Pancreas (tissue), 10 donors: ENCODE data around the gene TSSK3. TPM values are rescaled to one million over a fixed set of nuclear protein-coding genes. Genes with fewer than 3 reads are reported as not detected.

Experiments
- ATAC-seq, 4 donors: fragments of 200-7000 bp; cut with Tn5 transposase; one replicate each; pipeline versions ENCODE4 v1.8.0 to v1.9.1; 2020; ENCODE audit warnings: mild to moderate bottlenecking in 4 of 4, moderate library complexity in 4 of 4
- DNase-seq, 6 donors: peaks; one replicate each; pipeline ENCODE4 v3.0.0-alpha.2; 2020
- FAIRE-seq: peaks from 2 replicates; lab custom pipeline; 2012; peaks lifted over from hg19 to GRCh38; lab: Jason Lieb, UNC
- H3K27ac ChIP-seq, 4 donors: fragments of 200-600 bp; sonication (generic); 1 replicate in 3 of 4; 2 replicates in 1 of 4; pipeline versions ENCODE4 v1.5.0 to v1.8.0; 2020
- H3K27me3 ChIP-seq, 4 donors: fragments of 200-600 bp; one replicate each; pipeline ENCODE4 v1.8.0; 2021
- H3K36me3 ChIP-seq, 3 donors: fragments of 200-600 bp; sonication (generic) in 1 of 3; one replicate each; pipeline versions ENCODE4 v1.5.0 to v1.8.0; 2020 to 2021
- H3K4me1 ChIP-seq, 3 donors: fragments of 200-600 bp; one replicate each; pipeline ENCODE4 v1.8.0; 2021
- H3K4me3 ChIP-seq, 4 donors: fragments of 200-600 bp; sonication (generic) in 2 of 4; one replicate each; pipeline versions ENCODE4 v1.5.0 to v1.8.0; 2020 to 2021
- H3K9me3 ChIP-seq, 4 donors: fragments of 200-600 bp; one replicate each; pipeline ENCODE4 v1.8.0; 2021
- CTCF ChIP-seq, 4 donors: fragments of 200-600 bp; sonication (generic) in 3 of 4; IDR thresholded peaks; one replicate each; pipeline versions ENCODE4 v1.5.0 to v1.8.0; 2021; ENCODE audit warnings: antibody characterized with exemption in 4 of 4
- WGBS, 2 donors: extraction: QIAGEN DNeasy Blood & Tissue Kit; methylation state at CpG; one replicate each; pipeline ENCODE4 v1.1.7; 2013; 5-methylcytosine and 5-hydroxymethylcytosine counted together
- intact Hi-C, 3 donors: fragments of 100-400 bp; cut with DNase I; formaldehyde crosslinking; loops; one replicate each; pipeline versions ENCODE4 v1.11.1 to v1.14.2; 2022
- polyA plus RNA-seq, 2 donors: library from polyadenylated mRNA; stranded (reverse); fragments of 200-250 nt; gene quantifications; one replicate each; pipeline ENCODE4 v1.2.3, GENCODE V29; 2013
- total RNA-seq, 6 donors: library from RNA; stranded (reverse); fragmentation: NEBNext Ultra II Directional in 4 of 6; extraction: Animal tissue kit (Norgen Biotek cat#: 25700) in 4 of 6; gene quantifications; one replicate each; pipeline versions ENCODE4 v1.2.1 to v1.2.4, GENCODE V29; 2021 to 2023
- donor health status: healthy with polysubstance abuse.
- donor health status: DM: no; HTN: no; CAD: no; lungs with moderate emphysema.
- donor health status: DM: no; HTN: no; CAD: no.
- donor health status: control.
- donor health status: control.
- donor health status: Bipolar disorder and iron deficiency.
- donor health status: DM: yes; HTN: yes; CAD: no.
- donor health status: DM: no; HTN: no; CAD: no.
- donor health status: DM: no; HTN: no; CAD: no.
- donor health status: DM: yes; HTN: yes; CAD: no.

Gene TSSK3
- total and polyA plus RNA-seq, 8 donors, result 0.35 to 2.5 (median 1.3) TPM

- H3K36me3 ChIP-seq, result no peaks in the 10 kb centered on the region
- H3K4me3 ChIP-seq, result no peak overlapping the region
- no peak for ATAC-seq
- no peaks in the 10 kb centered on the region for H3K27me3 ChIP-seq
- TF ChIP-seq CTCF (IDR thresholded peaks at IDR 0.05), result no peak
- H3K9me3 ChIP-seq, result no peaks in the 10 kb centered on the region
- H3K27ac ChIP-seq, result no peak overlapping the region
- no peak for FAIRE-seq
- intact Hi-C loops, result no loop called here
- DNase-seq, result no peak
- H3K4me1 ChIP-seq, result no peaks in the 10 kb centered on the region
Observed at GRCh38 chr1:32411261-32411660, 48.9 kb downstream of the TSSK3 start.

GRCh38 chr1:32413507-32414185 is 51.3 kb downstream of the TSSK3 start:
- no peak for FAIRE-seq
- H3K27ac ChIP-seq, result no peak overlapping the region
- peak; percentile 28 to 73 (median 49) for TF ChIP-seq CTCF (IDR thresholded peaks at IDR 0.05)
- WGBS, 2 donors, result 47 to 57% methylated on average over 10 of the region's 10 CpGs
- no peaks in the 10 kb centered on the region for H3K9me3 ChIP-seq
- H3K36me3 ChIP-seq, result no peaks in the 10 kb centered on the region
- no peak overlapping the region for H3K4me3 ChIP-seq
- peak in 2 of 6 donors; percentile 39 to 46 for DNase-seq
- H3K27me3 ChIP-seq, result no peaks in the 10 kb centered on the region
- ATAC-seq, result peak in 3 of 4 donors; percentile 76 to 86 (median 86)
- H3K4me1 ChIP-seq, result no peaks in the 10 kb centered on the region
- intact Hi-C loops, result no loop called here

Other genes starting within 250 kb of the TSSK3 start
- 10 to 100 TPM; 13.8 to 29.3 (median 20.3) TPM for gene TXLNA, start 182.9 kb upstream of the TSSK3 start, total RNA-seq
- gene TXLNA, start 182.9 kb upstream of the TSSK3 start, polyA plus RNA-seq, result 10 to 100 TPM; 13.6 to 14.4 TPM
- gene CCDC28B, start 161.9 kb upstream of the TSSK3 start, total RNA-seq, result 1 to 10 TPM; 1.6 to 4.7 (median 3.0) TPM
- 1 to 10 TPM; 8.4 to 8.5 TPM for gene CCDC28B, start 161.9 kb upstream of the TSSK3 start, polyA plus RNA-seq
- 1 to 10 TPM; 1.1 to 1.7 (median 1.2) TPM for gene IQCC, start 156.9 kb upstream of the TSSK3 start, total RNA-seq
- gene IQCC, start 156.9 kb upstream of the TSSK3 start, polyA plus RNA-seq, result 1 to 10 TPM; 4.1 to 5.5 TPM
- not detected for gene DCDC2B, start 153.4 kb upstream of the TSSK3 start, total RNA-seq
- under 1 TPM; 0.05 to 0.11 TPM for gene DCDC2B, start 153.4 kb upstream of the TSSK3 start, polyA plus RNA-seq
- gene TMEM234, start 140.2 kb upstream of the TSSK3 start, total RNA-seq, result 10 to 100 TPM in 1 of 6 donors, 1 to 10 TPM in 5; 6.2 to 15.2 (median 8.2) TPM
- gene TMEM234, start 140.2 kb upstream of the TSSK3 start, polyA plus RNA-seq, result 10 to 100 TPM; 19.2 to 23.5 TPM
- 100 to 1,000 TPM in 1 of 6 donors, 10 to 100 TPM in 5; 63.4 to 101 (median 81.0) TPM for gene EIF3I, start 140.1 kb upstream of the TSSK3 start, total RNA-seq
- 100 to 1,000 TPM in 1 of 2 donors, 10 to 100 TPM in 1; 82.0 to 107 TPM for gene EIF3I, start 140.1 kb upstream of the TSSK3 start, polyA plus RNA-seq
- 1 to 10 TPM; 1.6 to 6.9 (median 2.9) TPM for gene FAM167B, start 115.3 kb upstream of the TSSK3 start, total RNA-seq
- gene FAM167B, start 115.3 kb upstream of the TSSK3 start, polyA plus RNA-seq, result 10 to 100 TPM; 11.6 to 12.0 TPM
- 1 to 10 TPM in 3 of 6 donors, under 1 TPM in 3; 0.09 to 1.6 (median 1.0) TPM for gene LCK, start 111.3 kb upstream of the TSSK3 start, total RNA-seq
- under 1 TPM; 0.33 to 0.80 TPM for gene LCK, start 111.3 kb upstream of the TSSK3 start, polyA plus RNA-seq
- gene HDAC1, start 70.5 kb upstream of the TSSK3 start, total RNA-seq, result 10 to 100 TPM; 27.0 to 43.5 (median 30.5) TPM
- 10 to 100 TPM; 30.6 to 77.9 TPM for gene HDAC1, start 70.5 kb upstream of the TSSK3 start, polyA plus RNA-seq
- gene MARCKSL1, start 26.3 kb upstream of the TSSK3 start, total RNA-seq, result 10 to 100 TPM in 4 of 6 donors, 1 to 10 TPM in 2; 7.3 to 49.5 (median 14.5) TPM
- 10 to 100 TPM; 16.3 to 16.5 TPM for gene MARCKSL1, start 26.3 kb upstream of the TSSK3 start, polyA plus RNA-seq
- gene FAM229A, start 54 bp upstream of the TSSK3 start, total RNA-seq, result 1 to 10 TPM; 1.9 to 6.4 (median 3.8) TPM
- gene FAM229A, start 54 bp upstream of the TSSK3 start, polyA plus RNA-seq, result 10 to 100 TPM; 18.6 to 21.8 TPM
- 10 to 100 TPM; 35.9 to 56.9 (median 47.0) TPM for gene BSDC1, start 31.9 kb downstream of the TSSK3 start, total RNA-seq
- 10 to 100 TPM; 36.3 to 40.5 TPM for gene BSDC1, start 31.9 kb downstream of the TSSK3 start, polyA plus RNA-seq
- gene ZBTB8B, start 102.5 kb downstream of the TSSK3 start, total RNA-seq, result under 1 TPM; under 0.01 to 0.06 (median under 0.01) TPM
- gene ZBTB8B, start 102.5 kb downstream of the TSSK3 start, polyA plus RNA-seq, result under 1 TPM; 0.04 to 0.05 TPM
- 1 to 10 TPM; 2.9 to 5.2 (median 3.6) TPM for gene ZBTB8A, start 176.9 kb downstream of the TSSK3 start, total RNA-seq
- gene ZBTB8A, start 176.9 kb downstream of the TSSK3 start, polyA plus RNA-seq, result 1 to 10 TPM; 1.3 to 2.3 TPM